NCI-H446 treated with DMSO at 0.1 percent for 48 hours (cell line): ENCODE data around the gene PSMA6.
"Not testable (repeated sequence)": the region's sequence is repeated elsewhere in the genome, so short reads cannot be mapped to it uniquely, and the experiment has no call there.

ENCODE experiments used
- DNase-seq: peaks from one replicate; lab custom pipeline; 2025; lab: John Stamatoyannopoulos, UW

Gene PSMA6

DNA sequence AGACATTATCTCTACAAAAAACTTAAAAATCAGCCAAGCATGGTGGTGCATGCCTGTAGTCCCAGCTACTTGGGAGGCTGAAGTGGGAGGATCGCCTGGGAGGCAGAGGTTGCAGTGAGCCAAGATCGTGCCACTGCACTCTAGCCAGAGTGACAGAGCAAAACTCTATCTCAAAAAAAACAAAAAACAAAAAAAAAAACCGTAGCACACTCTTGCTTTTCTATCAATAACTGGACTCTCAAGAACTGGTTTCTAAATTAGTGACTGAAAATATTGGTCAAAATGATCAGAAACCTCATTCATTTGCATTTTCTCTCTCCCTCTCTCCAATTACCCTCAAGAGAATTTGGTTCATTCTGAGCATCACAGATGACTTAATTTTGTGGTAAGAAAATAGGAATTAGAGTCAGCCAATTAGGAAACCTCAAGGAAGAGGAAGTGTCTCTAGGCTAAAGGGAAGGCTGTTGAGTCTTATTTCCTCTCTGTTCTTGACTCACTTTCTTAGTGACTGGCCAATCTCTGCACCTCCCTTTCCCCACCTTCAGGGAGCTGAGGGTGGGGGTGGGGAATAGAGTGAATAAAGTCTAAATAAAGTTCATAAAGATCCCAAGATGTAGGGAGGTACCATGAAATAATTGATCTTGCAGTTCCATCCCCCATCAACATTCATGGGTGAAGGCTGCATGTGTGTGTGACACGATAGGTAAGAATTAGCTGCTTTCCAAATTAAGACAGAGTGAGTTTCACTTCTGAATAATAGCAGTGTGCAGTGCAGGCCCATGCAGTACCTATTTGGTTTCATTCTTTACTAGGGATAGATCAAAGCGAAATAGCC lies 6.8 kb upstream of the PSMA6 start:
- no peak for DNase-seq

DNA sequence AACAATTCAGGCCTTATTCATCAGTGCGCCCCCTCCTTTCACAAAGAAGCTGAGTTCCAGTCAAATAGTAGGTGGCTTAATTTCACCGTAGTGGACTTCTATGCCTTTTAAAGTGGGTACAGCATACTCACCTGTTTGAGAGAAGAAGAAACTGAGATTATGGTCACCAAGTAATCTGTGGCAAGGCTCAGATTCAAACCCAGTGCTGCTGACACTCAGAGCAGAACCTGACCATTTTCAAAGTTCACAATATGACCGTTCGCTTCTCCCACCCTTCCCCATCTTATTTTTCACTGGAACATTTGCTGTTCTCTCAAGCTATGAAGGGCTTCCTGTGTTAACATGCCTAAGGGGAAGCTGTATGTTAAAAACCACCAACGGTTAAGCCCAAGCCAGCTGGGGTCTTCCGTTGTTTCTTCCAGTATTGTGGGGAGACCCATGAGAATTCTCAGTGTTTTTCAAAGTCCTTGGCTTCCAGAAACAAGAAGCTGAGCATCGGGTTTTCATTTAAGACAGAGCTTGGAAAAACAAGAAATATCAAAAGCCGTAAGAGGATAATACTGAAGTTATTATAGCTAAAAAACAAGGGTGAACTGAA lies 6.1 kb upstream of the PSMA6 start:
- DNase-seq: no peak

GRCh38 chr14:35286707-35287106 lies 5.5 kb upstream of the PSMA6 start:
- DNase-seq: no peak

DNA sequence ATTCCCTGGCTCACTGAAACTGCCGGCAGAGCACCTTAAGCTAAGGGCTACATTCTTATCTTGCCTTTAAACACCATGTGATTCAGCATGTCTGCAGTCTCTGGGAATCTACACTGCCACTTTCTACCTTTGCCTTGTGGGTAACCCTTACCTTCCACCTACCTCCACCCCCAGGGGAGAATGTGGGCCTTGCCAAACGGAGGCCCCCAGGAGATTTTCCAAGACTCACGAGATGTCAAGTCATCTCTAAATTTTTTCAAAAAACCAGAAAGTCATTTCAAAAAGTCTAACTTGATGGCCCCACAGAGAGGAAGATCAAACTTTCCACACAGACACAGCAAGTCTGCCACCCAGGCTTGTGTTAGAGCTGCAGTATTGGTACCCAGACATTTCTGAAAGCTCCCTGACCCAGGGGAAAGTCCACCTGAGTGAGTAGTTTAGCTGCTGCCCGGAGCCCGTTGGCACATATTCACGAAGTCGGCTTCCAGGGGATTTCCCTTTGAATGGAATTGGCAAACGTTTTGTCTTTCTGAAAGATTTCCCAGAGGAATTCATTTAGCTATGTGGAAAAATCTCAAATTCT lies 4.7 kb upstream of the PSMA6 start:
- no peak for DNase-seq

DNA sequence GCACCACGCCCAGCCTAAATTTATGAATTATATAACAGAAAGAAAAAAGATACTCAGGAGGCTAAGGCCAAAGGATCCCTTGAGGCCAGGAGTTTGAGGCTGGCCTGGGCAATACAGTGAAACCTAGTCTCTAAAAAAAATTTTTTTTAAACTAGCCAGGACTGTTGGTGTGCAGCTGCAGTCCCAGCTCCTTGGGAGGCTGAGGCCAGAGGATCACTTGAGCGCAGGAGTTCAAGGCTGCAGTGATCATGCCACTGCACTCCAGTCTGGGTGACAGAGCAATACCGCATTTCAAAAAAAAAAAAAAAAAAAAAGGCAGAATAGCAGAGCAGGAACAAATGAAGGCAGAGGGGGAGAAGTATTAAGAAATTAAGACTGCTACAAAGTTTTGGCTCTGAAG lies 2.6 kb upstream of the PSMA6 start:
- no peak for DNase-seq

DNA sequence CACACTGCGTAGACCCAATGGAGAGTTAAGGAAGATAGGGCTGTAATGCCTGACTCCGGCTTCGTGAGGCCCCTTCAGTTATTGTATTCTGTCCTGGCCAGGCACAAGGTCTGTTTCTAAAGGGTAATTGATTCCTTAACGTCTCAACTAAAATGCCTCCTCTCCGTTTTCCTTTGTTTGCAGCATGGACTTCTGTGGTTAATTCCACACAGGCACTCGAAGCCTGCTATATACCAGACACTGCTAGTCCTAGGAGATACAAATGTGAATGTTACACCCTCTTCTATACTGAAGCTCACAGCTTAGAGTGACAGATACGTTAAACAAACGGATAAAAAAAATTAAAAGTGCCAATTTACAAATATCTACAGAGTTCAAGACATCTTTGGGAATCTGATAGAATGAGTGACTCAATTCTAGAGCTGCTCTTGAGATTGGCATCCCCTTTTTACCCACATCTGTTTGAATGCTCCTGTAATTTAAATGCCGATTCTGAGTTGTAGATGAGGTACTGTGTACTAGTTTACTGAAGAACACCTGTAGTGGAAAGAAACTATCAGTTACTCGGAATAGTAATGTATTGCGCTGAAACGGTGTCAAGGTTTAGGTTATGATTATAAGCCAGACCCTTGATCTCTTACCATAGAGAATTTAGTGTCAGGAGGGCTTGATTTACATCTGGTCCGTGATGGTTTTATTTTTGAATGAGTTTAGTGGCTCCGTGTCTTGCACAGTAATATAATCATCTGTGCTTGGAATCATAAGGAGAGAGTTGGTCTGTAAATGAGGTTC lies 784 bp downstream of the PSMA6 start:
- no peak for DNase-seq

DNA sequence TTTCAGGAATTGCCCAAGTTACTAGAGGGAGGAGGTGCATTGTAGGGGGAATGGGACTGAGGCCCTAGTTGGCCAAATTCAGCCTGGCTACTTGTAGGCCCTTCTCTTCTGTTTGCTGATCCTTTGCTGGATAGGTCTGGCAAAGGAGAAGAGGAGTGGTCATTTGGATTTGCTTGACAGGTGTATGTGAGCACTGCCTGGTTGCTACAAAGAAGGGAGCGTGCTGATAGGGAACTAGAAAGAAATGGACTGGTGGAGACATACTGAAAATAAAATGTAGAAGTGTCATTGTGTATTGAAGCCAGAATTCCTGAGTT lies 3.6 kb downstream of the PSMA6 start:
- no peak for DNase-seq

DNA sequence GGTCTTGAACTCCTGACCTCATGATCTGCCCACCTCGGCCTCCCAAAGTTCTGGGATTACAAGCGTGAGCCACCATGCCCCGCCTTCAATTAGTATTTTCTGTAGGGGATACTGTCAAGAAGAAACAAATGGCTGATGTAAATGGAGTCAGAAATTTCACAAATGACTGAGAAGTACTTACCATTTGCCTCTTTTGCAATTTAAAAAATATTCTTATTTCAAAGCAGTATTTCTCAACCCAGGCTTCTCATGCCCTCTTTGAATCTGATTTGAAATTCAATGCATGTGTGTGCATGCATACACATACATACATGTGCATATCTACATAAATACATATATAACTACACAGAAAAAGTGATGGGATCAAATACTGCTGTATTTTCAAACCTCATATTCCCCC lies 4.4 kb downstream of the PSMA6 start:
- no peak for DNase-seq

DNA sequence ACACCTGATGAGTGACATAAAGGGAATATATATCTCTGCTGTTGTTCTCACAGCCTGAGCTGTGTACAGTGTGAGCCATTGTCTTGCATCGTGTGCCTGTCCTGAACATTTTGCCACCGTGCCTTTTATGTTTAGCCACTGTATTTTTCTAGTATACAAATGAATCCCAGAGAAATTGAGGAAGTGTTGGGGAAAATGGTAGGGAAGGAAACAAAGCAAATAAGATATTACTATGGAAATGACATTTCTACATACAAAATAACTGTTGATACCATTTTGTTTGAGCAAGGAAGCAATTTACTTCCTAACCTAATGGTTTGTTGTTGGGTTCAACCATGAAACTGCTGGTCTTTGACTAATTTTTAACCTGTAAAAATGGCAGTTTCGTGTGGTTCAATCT lies 5.5 kb downstream of the PSMA6 start:
- DNase-seq: no peak

- DNase-seq: no peak
Measured at GRCh38 chr14:35298351-35298750, 6.2 kb downstream of the PSMA6 start.

DNA sequence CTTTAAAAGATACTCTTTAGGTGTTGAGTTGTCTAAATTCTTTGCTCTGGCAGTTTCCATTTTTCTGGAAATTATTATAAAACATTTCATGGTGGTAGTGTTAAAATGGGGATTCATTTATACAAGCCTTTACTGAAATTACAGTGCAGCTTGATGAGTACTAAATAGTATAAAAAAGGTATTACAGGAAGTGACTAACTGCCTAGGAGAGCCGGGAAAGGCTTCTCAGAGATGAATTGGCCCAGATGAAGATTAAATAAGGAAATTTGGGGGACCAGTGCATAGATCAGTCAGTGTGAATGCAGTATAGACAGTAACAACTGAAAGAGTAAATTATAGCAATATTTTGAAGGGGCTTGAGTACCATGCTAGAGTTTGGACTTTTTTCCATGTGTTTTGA lies 7.5 kb downstream of the PSMA6 start:
- DNase-seq: no peak

GRCh38 chr14:35300228-35300627 lies 8.0 kb downstream of the PSMA6 start:
- DNase-seq: no peak

DNA sequence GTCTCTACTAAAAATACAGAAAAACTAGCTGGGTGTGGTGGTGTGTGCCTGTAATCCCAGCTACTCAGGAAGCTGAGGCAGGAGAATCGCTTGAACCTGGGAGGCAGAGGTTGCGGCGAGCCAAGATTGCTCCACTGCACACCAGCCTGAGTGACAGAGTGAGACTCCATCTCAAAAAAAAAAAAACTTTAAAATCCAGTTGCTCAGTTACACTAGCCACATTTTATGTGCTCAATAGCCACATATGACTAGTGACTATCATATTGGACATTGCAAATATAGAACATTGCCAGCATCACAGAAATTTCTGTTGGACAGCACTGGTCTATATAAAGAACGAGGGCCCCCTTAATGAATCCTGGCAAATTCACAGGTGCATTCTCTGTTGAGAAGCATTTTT lies 9.2 kb downstream of the PSMA6 start:
- not testable (repeated sequence) for DNase-seq

DNA sequence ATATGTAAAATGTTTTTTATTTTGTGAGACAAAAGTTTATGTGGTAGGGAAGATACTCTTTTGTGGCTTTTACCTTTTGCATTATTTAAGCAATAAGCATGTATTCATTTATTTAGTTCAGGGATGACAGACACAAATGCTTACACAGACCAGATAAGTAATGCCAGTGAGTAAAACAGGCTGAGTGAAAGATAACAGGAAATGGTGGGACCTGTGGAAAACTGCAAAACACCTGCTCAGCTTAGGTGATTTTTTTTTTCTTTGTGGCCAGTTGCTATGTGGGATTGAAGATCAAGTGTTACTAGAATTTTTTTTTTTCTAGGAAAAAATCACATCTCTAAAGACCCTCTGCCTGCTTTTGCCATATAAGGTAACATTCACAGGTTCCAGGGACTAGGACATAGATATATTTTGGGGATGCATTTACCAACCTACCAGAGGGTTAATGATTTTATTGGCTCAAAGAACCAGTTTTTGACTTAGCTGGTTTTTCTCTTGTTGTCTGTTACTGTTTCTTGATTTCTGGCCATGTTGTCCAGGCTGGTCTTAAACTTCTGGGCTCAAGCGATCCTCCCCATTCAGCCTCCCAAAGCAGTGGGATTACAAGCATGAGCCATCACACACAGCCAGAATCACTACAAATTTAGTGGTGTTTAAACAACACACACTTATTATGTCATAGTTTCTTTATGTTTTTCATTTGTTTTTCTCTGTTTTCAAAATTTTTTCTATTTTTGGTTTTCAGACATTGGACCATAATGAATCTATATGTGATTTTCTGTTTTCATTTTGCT lies 9.8 kb downstream of the PSMA6 start:
- DNase-seq: no peak

DNA sequence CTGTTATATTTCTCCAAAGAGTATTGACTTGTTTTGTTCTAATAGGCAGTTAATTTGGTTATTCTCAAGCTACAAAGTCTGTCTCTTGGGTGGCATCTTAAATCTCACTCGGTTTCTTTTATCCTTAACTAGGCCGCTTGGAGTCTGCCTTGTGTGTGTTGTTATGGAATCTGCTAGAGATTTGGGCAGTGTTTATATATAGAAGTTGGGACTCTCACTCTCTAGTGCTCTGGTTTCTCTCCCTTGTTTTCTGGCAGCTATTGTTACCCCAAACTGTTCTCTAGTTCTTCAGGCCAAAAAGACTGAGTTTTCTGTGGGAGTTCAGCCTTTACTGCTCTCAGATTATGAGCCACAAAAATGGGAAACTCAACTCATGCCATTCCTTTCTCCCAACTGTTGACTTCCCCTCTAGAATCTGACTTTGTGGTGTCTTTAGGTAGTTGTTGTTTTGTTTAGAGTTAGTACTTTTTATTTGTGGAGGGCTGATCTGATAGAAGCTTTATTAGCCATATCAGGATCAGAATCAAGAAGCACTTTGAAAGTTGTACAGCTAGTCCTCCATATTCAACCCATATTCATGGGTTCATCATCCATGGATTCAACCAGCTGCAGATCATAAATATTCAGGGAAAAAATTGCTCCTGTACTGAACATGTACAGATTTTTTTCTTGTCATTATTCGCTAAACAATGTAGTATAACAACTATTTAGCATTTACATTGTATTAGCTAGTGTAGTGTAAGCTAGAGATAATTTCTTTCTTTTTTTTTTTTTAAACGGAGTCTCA lies 11.2 kb downstream of the PSMA6 start:
- no peak for DNase-seq

GRCh38 chr14:35304812-35305462 lies 12.8 kb downstream of the PSMA6 start:
- no peak for DNase-seq

- no peak for DNase-seq
Measured at GRCh38 chr14:35305633-35306032, 13.5 kb downstream of the PSMA6 start.

- no peak for DNase-seq
Measured at GRCh38 chr14:35306114-35306513, 13.9 kb downstream of the PSMA6 start.

DNA sequence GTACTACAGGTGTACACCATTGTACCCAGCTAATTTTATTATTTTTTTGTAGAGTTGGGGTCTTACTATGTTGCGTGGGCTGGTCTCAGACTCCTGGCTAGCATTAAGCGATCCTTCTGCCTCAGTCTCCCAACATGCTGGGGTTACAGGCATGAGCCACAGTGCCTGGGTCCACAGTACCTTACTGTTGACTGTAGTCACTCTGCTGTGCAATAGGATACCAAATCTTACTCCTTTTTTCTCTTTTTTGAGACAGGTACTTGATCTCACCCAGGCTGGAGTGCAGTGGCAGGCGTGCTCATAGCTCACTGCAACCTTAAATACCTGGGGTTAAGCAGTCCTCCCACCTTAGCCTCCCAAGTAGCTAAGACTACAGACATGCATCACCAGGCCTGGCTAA lies 25.6 kb downstream of the PSMA6 start:
- no peak for DNase-seq

GRCh38 chr14:35319509-35319908 lies 27.3 kb downstream of the PSMA6 start:
- no peak for DNase-seq

- DNase-seq: no peak
Measured at GRCh38 chr14:35320472-35320871, 28.3 kb downstream of the PSMA6 start.
